ENCODE data around the gene TMC8. TPM values are rescaled to one million over a fixed set of nuclear protein-coding genes. Genes with fewer than 3 reads are reported as not detected.

TMC8 gene
- total RNA-seq, 1 donor from 2014 or later = 0.79 TPM

DNA sequence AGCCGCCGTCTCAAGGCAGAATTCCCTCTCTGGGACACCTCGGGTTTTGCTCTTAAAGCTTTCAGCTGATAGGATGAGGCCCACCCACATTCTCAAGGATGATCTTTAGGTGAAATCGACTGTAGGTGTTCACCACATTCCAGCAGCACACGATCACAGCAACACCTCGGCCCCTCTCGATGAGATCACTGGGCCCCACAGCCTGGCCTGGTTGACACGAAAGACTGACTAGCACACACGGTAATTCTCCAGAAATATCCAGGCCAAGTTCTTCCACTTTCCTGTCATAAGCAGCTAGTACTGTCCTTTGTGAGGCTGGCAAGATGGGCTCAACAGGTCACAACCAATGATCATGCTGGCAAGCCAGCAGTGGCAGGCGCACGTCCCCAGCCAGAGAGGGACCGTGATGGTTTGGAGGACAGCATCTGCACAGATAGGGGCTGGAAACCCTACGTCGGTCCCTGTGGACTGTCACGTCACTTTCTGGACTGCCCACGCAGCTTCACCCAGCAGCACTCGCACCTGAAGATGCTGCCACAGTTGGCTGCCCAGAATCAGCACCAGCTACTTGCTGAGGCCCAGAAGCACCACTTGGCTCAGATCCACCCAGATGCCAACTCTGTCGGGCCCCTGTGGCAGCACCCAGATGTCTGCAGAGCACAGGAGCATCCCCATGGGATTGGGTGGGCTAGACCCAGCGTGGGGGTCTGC lies 19.4 kb upstream of the TMC8 start:
- DNase-seq (ENCODE audit: low read depth, low spot score) = no peak
- Mint-ChIP-seq H3K4me3 (peak overlapping the region; percentile 54), H3K36me3 (ENCODE audit: low read depth) (peaks cover 5% of the 10 kb centered on the region), H3K4me1 (peaks cover 19% of the 10 kb centered on the region), H3K27me3 (ENCODE audit: low read depth) (peaks cover 5% of the 10 kb centered on the region), H3K27ac (ENCODE audit: unreplicated experiment) (no peak overlapping the region), H3K9me3 (no peaks in the 10 kb centered on the region)
- TF ChIP-seq, protein P1, sequence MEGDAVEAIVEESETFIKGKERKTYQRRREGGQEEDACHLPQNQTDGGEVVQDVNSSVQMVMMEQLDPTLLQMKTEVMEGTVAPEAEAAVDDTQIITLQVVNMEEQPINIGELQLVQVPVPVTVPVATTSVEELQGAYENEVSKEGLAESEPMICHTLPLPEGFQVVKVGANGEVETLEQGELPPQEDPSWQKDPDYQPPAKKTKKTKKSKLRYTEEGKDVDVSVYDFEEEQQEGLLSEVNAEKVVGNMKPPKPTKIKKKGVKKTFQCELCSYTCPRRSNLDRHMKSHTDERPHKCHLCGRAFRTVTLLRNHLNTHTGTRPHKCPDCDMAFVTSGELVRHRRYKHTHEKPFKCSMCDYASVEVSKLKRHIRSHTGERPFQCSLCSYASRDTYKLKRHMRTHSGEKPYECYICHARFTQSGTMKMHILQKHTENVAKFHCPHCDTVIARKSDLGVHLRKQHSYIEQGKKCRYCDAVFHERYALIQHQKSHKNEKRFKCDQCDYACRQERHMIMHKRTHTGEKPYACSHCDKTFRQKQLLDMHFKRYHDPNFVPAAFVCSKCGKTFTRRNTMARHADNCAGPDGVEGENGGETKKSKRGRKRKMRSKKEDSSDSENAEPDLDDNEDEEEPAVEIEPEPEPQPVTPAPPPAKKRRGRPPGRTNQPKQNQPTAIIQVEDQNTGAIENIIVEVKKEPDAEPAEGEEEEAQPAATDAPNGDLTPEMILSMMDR (conservative IDR thresholded peaks at IDR 0.05) = no peak

DNA sequence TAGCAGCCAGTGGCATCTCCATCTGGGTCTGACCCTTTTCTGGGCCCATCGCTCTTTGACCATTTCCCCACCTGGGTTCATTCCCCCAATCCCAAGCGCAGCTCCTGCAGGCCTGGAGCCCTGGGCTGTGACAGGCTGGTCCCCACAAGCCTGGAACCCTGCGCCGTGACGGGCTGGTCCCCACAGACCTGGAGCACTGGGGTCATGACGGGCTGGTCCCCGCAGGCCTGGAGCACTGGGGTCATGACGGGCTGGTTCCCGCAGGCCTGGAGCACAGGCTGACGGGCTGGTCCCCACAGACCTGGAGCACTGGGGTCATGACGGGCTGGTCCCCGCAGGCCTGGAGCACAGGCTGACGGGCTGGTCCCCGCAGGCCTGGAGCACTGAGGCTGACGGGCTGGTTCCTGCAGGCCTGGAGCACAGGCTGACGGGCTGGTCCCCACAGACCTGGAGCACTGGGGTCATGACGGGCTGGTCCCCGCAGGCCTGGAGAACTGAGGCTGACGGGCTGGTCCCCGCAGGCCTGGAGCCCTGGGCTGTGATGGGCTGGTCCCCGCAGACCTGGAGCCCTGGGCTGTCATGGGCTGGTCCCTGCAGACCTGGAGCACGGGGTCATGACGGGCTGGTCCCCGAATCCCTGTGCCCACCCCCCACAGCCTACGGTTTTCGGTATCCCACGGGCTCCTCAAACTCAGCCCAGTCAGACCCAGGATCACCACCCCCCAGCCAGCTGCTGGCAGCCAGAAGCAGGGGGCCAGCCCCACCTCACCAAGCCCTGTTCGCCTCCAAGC lies 18.6 kb upstream of the TMC8 start:
- Mint-ChIP-seq H3K27me3 (ENCODE audit: low read depth) (peaks cover 5% of the 10 kb centered on the region), H3K4me1 (peaks cover 19% of the 10 kb centered on the region), H3K27ac (ENCODE audit: unreplicated experiment) (no peak overlapping the region), H3K4me3 (no peak overlapping the region), H3K9me3 (no peaks in the 10 kb centered on the region), H3K36me3 (ENCODE audit: low read depth) (peaks cover 4% of the 10 kb centered on the region)
- TF ChIP-seq, protein P1 (conservative IDR thresholded peaks at IDR 0.05) = no peak
- DNase-seq (ENCODE audit: low read depth, low spot score) = no peak

DNA sequence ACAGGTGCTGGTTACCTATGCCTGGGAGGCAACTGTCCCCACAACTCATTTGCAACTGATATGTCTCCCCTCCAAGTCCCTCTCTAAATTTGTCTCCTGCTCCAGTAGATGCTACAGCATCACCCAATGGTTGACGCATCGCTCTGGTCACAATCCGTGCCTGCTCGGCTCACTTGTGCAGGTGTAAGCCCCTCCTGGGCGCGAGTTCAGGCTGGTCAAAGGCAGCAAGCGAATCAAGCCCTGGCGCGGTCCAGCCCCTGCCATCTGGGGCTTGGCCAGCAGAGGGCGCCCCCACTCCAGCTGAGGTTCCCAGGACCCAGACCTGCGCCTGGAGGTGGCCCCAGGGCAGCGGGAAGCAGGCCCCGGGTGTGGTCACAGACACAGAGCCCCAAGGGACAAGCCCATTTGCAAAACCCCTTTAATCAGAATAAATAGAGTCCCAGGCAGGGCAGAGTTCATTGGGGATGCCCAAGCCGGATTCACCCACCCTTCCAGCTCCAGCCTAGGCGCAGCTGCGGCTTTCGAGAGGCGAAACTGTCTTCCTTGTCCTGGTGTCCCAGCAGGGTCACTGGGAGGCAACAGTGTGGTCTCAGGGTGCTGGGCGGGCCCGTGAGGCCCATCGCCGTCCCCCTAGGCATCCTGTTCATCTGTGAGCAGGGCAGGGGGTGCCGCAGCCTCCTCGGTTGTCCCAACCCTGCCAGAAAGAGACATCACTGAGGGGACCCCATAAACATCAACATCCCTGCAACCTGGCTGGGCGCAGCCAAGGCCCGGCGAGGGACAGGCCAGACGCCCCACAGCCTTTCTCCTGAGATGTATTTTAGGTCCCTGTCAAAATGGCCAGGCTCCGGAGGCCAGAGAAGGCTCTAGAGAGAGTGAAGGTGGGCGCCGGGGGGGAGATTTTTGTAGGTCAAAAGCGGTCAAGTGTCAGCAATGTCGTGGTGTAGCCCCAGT lies 17.8 kb upstream of the TMC8 start:
- Mint-ChIP-seq H3K36me3 (ENCODE audit: low read depth) (peaks cover 2% of the 10 kb centered on the region), H3K27ac (ENCODE audit: unreplicated experiment) (peak overlapping the region; percentile 94), H3K4me3 (peak overlapping the region; percentile 58), H3K27me3 (ENCODE audit: low read depth) (peaks cover 5% of the 10 kb centered on the region), H3K4me1 (peaks cover 19% of the 10 kb centered on the region), H3K9me3 (no peaks in the 10 kb centered on the region)
- peak; percentile 91 for DNase-seq (ENCODE audit: low read depth, low spot score)
- TF ChIP-seq, protein P1 (conservative IDR thresholded peaks at IDR 0.05) = peak; percentile 97

DNA sequence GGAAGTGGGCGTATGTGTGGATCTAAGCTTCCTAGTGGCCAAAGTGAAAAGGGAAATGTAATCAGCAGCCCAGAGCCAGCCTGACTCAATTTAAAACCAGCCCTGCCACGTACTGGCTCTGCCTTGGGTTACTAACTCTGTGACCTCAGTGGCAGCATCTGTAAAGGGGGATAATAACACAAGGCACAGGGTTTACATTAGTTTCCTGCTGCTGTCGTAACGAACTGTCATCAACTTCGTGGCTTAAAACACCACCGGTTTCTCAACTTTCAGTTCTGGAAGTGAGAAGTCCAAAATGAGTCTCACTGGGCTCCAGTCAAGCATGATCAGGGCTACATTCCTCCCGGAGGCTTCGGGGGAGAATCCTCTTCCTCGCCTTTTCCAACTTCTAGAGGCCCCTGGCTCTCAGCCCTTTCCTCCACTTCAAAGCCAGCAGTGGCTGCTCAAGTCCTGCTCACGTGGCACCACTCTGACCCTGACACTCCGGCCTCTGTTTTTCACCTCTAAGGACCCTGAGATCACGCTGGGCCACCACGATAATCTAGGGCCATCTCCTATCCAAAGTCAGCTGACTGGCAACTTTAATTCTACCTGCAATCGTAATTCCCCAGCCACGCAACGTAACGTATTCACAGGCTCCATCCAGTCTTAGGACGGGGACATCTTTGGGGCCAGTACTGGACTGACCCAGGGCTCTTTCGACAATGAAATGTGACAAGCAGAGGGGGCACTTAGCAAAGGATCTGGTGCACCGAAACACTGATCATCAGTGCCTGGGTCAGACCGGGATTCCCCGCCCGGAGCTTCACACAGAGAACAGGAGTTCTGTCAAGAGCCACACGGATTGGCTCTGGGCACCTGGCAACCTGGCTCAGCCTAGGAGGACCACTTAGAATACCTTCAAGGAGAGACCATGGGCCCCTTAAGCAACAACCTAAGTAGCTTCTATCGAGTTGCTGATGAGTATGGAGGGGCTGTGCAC lies 16.5 kb upstream of the TMC8 start:
- Mint-ChIP-seq H3K36me3 (ENCODE audit: low read depth) (peaks cover 2% of the 10 kb centered on the region), H3K4me3 (peak overlapping the region; percentile 61), H3K27me3 (ENCODE audit: low read depth) (peaks cover 5% of the 10 kb centered on the region), H3K9me3 (no peaks in the 10 kb centered on the region), H3K27ac (ENCODE audit: unreplicated experiment) (peak overlapping the region; percentile 81), H3K4me1 (peaks cover 16% of the 10 kb centered on the region)
- TF ChIP-seq, protein P1 (conservative IDR thresholded peaks at IDR 0.05) = no peak
- DNase-seq (ENCODE audit: low read depth, low spot score) = no peak

Measured in neural crest cell (in vitro differentiated cells).